ENCODE measurements around the gene ITPR2.
A peak's percentile ranks its signal among the peaks of the same experiment; 100 is the strongest.

Gene ITPR2

DNA sequence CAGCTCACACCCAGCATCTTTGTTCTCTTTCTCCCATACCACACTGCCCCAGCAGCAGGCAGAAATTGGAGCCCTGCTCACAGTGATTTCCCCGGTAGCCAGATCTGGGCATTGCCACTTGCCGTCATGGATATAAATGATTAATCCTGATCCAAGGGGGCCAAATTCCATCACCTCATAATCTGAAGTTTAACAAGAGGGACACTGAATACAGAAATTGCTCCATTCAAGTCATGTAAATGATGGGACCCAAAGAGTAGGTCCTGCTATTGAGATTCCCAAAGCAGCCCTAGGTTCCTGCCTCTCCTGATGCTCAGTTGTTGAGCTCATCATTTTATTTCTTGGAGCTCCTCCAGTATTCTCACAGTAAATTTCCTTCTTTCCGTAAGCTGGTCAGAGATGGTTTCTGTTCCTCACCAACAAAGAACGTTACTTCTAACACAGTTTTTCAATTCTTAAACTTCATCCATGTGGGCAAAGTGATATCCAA lies 11.7 kb downstream of the ITPR2 start:
- DNase-seq, result no peak

DNA sequence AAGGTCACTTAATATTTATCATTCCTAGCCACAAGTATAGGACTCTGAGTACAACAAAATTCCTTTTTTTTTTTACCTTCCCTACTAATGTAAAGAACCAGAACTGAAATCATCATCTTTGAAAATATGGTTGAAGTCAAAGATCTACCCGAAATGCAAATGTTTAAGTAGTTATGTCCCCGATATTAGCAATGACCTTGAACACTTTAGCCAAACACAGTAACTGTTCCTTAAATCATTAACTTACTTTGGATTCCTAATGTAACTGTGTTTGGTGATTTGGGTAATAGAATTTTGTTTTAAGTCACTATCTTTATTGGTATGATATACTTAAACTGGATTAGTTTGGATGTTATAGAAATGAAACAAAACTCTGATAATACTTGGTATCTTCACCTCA lies 14.4 kb downstream of the ITPR2 start:
- DNase-seq, result no peak

- no peak for DNase-seq
Observed at GRCh38 chr12:26818201-26818600, 14.8 kb downstream of the ITPR2 start.

DNA sequence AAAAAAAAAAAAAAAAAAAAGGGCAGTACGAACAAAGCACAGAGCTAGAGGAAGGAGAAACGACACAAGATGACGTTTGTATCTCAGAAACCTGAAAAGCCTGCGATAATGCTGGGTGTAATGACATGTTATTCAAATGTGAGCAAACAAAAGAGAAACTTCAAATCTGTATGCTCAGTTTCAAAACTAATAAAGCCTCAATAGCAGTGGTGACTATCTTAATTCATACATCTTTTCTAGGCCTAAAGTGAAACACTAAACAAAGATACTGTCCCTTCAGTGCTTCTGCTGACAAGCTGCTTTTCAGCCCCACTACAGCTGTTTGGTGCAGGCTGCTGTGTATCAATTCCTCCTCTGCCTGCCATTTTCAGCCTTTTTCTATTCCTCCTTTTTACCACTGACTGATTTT lies 15.8 kb downstream of the ITPR2 start:
- no peak for DNase-seq

- DNase-seq, result no peak
Observed at GRCh38 chr12:26813812-26814211, 19.2 kb downstream of the ITPR2 start.

GRCh38 chr12:26810330-26810729 lies 22.7 kb downstream of the ITPR2 start:
- peak; percentile 79 for DNase-seq

DNA sequence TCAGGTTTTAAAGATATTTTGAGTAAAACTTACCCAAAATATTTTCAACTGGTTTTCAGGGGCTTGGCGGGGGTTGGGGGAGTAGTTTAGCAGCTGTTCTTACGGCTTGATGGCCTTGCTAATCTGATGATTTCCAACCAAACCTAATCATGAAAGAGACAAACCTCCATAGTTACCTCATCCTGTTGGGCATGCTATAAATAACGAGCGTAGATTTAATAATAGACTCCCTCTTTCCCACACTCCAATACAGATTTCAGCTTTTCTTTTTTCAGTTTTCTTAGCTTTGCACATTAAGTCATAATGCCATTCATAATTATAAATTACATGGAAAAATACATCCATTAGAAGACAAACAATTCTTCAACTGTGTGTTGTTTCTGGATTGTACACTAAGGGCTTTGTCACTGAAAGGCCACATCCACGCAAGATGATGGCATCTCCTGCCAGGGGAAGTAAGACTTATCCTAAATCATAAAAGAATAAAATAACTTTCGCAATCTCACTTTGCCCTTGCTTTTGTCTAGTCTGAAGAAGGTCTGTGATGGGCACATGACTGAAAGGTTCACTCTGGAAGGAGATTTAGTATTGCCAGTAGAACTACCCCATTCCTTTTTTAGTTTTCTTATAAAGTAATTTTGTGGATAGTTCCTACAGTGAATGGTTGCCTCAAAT lies 23.2 kb downstream of the ITPR2 start:
- DNase-seq, result no peak

GRCh38 chr12:26808766-26809476 lies 24.1 kb downstream of the ITPR2 start:
- no peak for DNase-seq

GRCh38 chr12:26807292-26807691 lies 25.7 kb downstream of the ITPR2 start:
- DNase-seq, result no peak

DNA sequence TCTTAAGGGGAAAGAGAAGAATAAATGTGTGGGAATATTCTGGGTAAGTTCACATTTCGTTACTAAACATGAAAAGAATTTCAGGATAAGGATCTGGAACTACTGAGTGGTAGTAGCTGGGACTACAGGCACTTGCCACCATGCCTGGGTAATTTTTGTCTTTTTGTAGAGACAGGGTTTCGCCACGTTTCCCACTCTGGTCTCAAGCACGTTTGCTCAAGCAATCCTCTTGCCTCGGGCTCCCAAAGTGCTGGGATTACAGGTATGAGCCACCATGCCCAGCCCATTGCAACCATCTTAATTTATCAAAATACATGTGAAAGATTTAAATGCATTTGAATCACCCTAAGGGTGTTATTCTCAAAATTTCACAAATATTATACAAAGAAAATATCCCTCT lies 26.4 kb downstream of the ITPR2 start:
- no peak for DNase-seq

DNA sequence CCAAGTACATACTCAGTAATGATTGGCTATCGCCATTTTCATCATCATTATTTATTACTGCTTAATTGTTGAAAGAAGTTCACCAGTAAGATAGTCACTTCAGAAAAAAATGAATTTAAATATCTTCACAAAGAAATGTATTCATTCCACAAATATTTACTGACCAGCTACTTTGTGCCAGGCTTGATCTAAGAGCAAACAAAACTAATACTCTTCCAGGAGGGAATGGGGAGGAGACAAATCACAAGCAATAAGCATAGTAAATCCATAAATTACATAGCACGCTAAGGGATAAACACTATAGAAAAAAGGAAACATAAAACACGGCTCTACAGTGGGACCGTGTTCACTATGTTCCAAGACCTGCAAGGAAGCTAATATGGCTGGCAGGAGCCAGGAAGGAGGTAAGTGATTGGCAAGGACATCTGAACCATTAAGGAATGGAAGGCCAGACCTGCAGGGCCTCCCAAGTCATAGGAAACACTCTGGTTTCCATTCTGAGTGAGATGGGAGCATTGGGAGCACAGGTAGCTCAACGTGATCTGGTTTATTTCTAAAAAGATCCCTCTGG lies 27.5 kb downstream of the ITPR2 start:
- DNase-seq, result no peak

GRCh38 chr12:26803552-26803951 lies 29.4 kb downstream of the ITPR2 start:
- DNase-seq, result no peak

DNA sequence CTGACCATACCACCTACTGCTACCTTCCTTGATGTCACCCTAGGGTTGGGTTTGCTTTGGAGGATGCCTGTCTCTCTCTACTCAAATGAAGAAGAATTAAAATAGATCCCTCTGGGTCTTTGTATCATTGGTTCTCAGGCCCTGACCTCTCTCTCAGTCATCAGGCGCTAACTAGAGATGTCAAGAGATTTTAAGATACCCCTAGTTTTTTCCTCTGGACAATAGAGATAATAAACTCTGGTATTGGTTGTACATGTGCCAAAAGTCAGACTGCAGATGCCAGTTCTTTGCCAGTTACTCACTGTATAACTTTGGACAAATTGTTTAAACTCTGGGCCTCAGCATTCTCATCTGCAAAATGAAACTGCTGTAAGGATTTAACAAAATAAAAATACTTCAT lies 31.5 kb downstream of the ITPR2 start:
- DNase-seq, result no peak

DNA sequence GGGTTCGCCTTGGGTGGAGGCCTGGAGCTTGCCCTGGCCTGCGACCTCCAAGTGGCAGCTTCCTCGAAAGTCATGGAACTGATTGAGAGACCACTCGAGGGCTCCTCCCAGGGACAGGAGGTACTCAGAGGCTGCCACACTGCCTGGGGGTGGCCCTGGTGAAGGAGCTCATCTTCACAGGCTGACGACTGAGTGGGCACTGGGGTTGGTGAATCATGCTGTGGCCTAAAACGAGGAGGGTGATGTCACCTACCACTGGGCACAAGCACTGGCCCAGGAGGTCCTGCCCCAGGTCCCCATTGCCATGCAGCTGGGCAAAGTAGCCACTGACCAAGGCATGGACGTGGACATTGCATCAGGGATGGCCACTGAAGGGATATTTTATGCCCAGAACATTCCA lies 32.1 kb downstream of the ITPR2 start:
- DNase-seq, result no peak

DNA sequence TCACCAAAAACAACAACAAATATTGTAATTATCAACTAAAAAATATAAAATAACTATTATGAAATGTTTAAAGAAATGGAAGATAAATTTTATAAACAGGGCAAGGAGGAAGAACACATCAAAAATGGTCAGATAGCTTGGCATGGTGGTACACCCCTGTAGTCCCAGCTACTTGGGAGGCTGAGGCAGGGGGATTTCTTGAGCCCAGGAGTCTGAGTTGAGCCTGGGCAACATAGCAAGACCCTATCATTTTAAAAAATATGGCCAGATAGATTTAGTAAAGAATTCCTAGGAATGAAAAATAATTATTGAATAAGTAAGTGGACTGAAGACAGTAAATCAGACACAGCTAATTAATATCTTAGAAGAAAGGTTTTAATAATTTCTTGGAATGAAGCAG lies 32.6 kb downstream of the ITPR2 start:
- no peak for DNase-seq

GRCh38 chr12:26799741-26800140 lies 33.3 kb downstream of the ITPR2 start:
- DNase-seq, result no peak

GRCh38 chr12:26798640-26799039 lies 34.4 kb downstream of the ITPR2 start:
- DNase-seq, result no peak

DNA sequence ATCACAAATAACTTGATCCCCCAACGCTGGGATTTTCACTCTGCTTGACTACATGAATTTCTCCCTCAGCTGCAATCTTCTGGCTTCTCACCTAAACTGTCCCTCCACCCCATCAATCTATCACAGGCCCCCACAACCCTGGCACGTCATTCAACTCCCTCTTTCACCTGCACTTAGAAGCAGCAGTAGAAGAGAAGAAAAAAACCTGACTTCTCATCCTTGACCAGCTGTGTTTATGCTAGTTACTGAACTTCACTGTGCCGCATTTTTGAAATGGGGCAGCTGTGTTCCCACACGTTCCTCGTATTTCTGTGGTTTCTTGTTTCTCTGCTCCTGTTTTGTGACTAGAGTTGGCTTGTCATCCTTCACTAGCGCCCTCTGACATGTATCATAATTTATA lies 35.0 kb downstream of the ITPR2 start:
- peak; percentile 25 for DNase-seq

- no peak for DNase-seq
Observed at GRCh38 chr12:26795910-26796309, 37.1 kb downstream of the ITPR2 start.

GRCh38 chr12:26791301-26791791 lies 41.6 kb downstream of the ITPR2 start:
- DNase-seq, result no peak

DNA sequence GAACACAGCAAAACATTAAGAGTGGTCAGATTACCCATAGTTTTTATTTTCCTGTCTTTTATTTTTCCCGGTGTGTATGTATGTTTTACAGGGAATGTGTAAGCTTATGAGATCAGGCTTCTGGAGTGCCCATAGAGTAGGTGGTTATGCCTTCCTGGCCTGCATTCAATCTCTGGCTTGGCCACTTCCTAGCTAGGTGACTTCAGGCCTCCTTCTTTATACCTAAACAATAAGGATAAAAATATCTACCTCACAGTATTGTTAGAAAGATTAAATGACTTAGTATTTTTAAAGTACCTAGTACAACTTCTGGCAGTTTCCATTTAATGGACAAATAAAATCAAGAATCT lies 42.4 kb downstream of the ITPR2 start:
- DNase-seq, result no peak

GRCh38 chr12:26789731-26790644 lies 43.0 kb downstream of the ITPR2 start:
- no peak for DNase-seq

DNA sequence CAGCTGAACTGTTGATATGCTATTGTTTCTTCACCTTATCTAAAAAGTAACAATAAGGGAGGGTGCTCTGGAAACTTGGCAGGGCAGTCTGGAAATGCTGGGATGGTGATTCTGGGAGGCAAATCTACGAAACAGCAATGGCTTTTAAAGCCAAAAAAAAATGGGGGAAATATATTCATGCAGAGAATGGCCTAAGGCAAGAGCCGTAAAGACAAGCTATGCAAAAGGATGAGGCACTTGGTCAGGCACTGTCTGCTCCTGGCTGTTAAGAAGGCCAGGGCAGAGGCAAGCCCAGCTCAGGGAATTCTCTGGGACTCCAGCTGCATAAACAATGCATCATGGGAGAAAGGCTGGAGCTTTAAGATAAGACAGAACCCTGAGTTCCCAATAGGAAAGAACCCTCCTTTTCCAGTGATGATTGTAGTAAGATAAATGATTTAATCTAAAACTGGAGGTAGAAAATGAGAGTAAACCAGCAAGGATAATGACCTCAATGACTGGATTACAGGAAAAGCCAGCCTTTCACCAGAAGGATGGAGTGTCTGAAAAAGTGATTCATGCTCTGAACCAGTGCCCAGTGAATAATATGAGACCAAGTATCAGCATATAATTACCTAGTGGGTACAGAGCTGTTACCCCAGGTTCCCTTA lies 46.0 kb downstream of the ITPR2 start:
- no peak for DNase-seq
